Measurements from ENCODE around the gene JAKMIP1.

Gene JAKMIP1

GRCh38 chr4:6200922-6201362 lies 593 bp upstream of the JAKMIP1 start:
- peak overlapping the region; percentile 83 for H3K4me3 ChIP-seq (ENCODE audit: low read length)
- DNase-seq (ENCODE audit: low read depth, low spot score): no peak
- WGBS (ENCODE audit: insufficient coverage, insufficient read length): no CpG with 5 or more reads among the region's 15 CpGs
- no peaks in the 10 kb centered on the region for H3K36me3 ChIP-seq (ENCODE audit: control insufficient read depth, insufficient read depth, low read length)
- peaks cover 3% of the 10 kb centered on the region for H3K4me1 ChIP-seq (ENCODE audit: control insufficient read depth, insufficient read depth, low read length)
- no peaks in the 10 kb centered on the region; the same call in 1 of the 2 replicates for H3K27me3 ChIP-seq (ENCODE audit: control insufficient read depth, insufficient read depth, low read length)
- H3K27ac ChIP-seq (ENCODE audit: low read length): no peak overlapping the region
- H3K9me3 ChIP-seq (ENCODE audit: control insufficient read depth, insufficient read depth, low read length): no peaks in the 10 kb centered on the region

- Histone ChIP-seq H3K27ac (ENCODE audit: low read length) (no peak overlapping the region), H3K4me3 (ENCODE audit: low read length) (peak overlapping the region; percentile 83; the same call in 1 of the 2 replicates), H3K4me1 (ENCODE audit: control insufficient read depth, insufficient read depth, low read length) (peaks cover 4% of the 10 kb centered on the region), H3K27me3 (ENCODE audit: control insufficient read depth, insufficient read depth, low read length) (no peaks in the 10 kb centered on the region; the same call in 1 of the 2 replicates), H3K9me3 (ENCODE audit: control insufficient read depth, insufficient read depth, low read length) (no peaks in the 10 kb centered on the region), H3K36me3 (ENCODE audit: control insufficient read depth, insufficient read depth, low read length) (no peaks in the 10 kb centered on the region)
- no peak for DNase-seq (ENCODE audit: low read depth, low spot score)
- no CpG with 5 or more reads among the region's 55 CpGs for WGBS (ENCODE audit: insufficient coverage, insufficient read length)
Measured at GRCh38 chr4:6199422-6199921, 877 bp downstream of the JAKMIP1 start.

DNA sequence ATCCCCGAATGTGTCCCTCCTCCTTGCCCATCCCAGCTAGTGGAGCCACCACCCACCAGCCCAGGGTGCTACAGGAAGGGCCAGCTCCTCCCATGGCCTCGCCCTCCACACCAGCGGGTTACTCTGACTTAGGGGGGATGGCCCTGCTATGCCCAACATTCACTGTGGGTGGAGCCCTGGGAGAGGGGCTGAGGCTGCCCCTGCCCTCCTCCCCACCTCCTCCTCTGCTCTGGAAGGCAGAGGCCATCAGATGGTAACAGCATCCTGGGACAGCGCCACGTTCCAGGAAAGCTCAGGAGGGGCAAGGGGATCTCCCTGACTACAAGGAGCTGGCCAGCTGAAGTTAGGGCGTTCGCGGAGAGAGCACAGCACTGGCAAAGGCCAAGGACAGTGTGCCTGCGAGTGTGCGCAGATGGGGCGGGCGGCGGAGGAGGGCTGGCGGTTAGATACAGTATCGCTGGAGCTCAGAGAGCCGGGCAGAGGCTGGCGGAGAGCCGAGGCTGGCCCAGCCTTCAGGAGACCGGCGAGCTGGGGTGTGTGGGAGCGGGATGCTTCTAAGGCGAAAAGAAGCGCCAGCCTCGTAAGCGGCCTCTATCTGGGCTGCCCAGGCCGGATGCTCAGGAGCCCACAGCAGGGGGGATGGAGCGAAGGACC lies 1.5 kb downstream of the JAKMIP1 start:
- Histone ChIP-seq H3K27ac (ENCODE audit: low read length) (no peak overlapping the region), H3K4me3 (ENCODE audit: low read length) (peak overlapping the region; percentile 83; the same call in 1 of the 2 replicates), H3K27me3 (ENCODE audit: control insufficient read depth, insufficient read depth, low read length) (no peaks in the 10 kb centered on the region; the same call in 1 of the 2 replicates), H3K4me1 (ENCODE audit: control insufficient read depth, insufficient read depth, low read length) (peaks cover 4% of the 10 kb centered on the region), H3K36me3 (ENCODE audit: control insufficient read depth, insufficient read depth, low read length) (no peaks in the 10 kb centered on the region), H3K9me3 (ENCODE audit: control insufficient read depth, insufficient read depth, low read length) (no peaks in the 10 kb centered on the region)
- WGBS (ENCODE audit: insufficient coverage, insufficient read length): no CpG with 5 or more reads among the region's 27 CpGs
- DNase-seq (ENCODE audit: low read depth, low spot score): peak; percentile 68

- Histone ChIP-seq H3K9me3 (ENCODE audit: control insufficient read depth, insufficient read depth, low read length) (no peaks in the 10 kb centered on the region), H3K27ac (ENCODE audit: low read length) (no peak overlapping the region), H3K4me1 (ENCODE audit: control insufficient read depth, insufficient read depth, low read length) (peaks cover 4% of the 10 kb centered on the region), H3K27me3 (ENCODE audit: control insufficient read depth, insufficient read depth, low read length) (no peaks in the 10 kb centered on the region; the same call in 1 of the 2 replicates), H3K36me3 (ENCODE audit: control insufficient read depth, insufficient read depth, low read length) (no peaks in the 10 kb centered on the region), H3K4me3 (ENCODE audit: low read length) (no peak overlapping the region)
- no CpG with 5 or more reads among the region's 6 CpGs for WGBS (ENCODE audit: insufficient coverage, insufficient read length)
- no peak for DNase-seq (ENCODE audit: low read depth, low spot score)
Measured at GRCh38 chr4:6198278-6198677, 2.1 kb downstream of the JAKMIP1 start.

DNA sequence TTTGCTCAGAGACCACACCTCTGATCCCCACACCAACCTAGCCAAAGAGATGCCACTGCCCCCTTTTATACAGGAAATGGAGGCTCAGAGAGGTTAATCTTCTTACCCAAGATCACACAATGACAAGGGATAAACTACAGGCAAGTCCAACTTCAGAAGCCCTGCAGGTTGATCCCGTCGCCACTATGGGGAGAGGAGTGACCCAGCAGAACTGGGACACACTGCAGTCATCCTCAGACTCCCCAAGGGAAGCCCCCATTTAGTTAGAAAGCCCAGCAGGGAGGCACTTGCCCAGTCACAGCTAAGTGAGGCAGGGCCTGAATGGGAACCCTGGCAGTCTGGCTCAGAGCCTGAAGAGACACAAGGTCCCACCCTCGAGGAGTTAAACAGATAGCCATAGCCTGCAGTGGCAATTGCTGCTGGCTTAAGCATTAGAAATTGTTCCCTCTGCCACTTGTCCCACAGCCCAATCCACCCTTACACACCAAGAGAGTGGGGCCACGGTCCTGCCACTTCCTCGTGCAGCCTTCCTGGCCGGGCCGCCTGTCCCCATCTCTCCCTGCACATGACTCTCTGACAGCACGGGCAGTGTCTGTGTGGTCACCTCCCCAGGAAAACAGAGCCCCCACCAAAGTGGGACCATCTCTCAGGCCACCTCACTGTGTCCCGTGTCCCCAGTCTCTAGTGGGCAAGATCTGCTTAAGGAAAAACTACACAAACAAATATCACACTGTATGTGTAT lies 2.7 kb downstream of the JAKMIP1 start:
- no CpG with 5 or more reads among the region's 9 CpGs for WGBS (ENCODE audit: insufficient coverage, insufficient read length)
- no peak overlapping the region for H3K4me3 ChIP-seq (ENCODE audit: low read length)
- no peaks in the 10 kb centered on the region; the same call in 1 of the 2 replicates for H3K27me3 ChIP-seq (ENCODE audit: control insufficient read depth, insufficient read depth, low read length)
- H3K4me1 ChIP-seq (ENCODE audit: control insufficient read depth, insufficient read depth, low read length): peaks cover 4% of the 10 kb centered on the region
- no peak overlapping the region for H3K27ac ChIP-seq (ENCODE audit: low read length)
- no peaks in the 10 kb centered on the region for H3K36me3 ChIP-seq (ENCODE audit: control insufficient read depth, insufficient read depth, low read length)
- DNase-seq (ENCODE audit: low read depth, low spot score): no peak
- no peaks in the 10 kb centered on the region for H3K9me3 ChIP-seq (ENCODE audit: control insufficient read depth, insufficient read depth, low read length)

GRCh38 chr4:6196871-6197270 lies 3.5 kb downstream of the JAKMIP1 start:
- H3K4me1 ChIP-seq (ENCODE audit: control insufficient read depth, insufficient read depth, low read length): peaks cover 4% of the 10 kb centered on the region
- H3K27ac ChIP-seq (ENCODE audit: low read length): no peak overlapping the region
- WGBS (ENCODE audit: insufficient coverage, insufficient read length): no CpG with 5 or more reads among the region's 11 CpGs
- no peak for DNase-seq (ENCODE audit: low read depth, low spot score)
- no peak overlapping the region for H3K4me3 ChIP-seq (ENCODE audit: low read length)
- H3K9me3 ChIP-seq (ENCODE audit: control insufficient read depth, insufficient read depth, low read length): no peaks in the 10 kb centered on the region
- H3K27me3 ChIP-seq (ENCODE audit: control insufficient read depth, insufficient read depth, low read length): no peaks in the 10 kb centered on the region; the same call in 1 of the 2 replicates
- no peaks in the 10 kb centered on the region for H3K36me3 ChIP-seq (ENCODE audit: control insufficient read depth, insufficient read depth, low read length)

- Histone ChIP-seq H3K27ac (ENCODE audit: low read length) (no peak overlapping the region), H3K4me3 (ENCODE audit: low read length) (no peak overlapping the region), H3K36me3 (ENCODE audit: control insufficient read depth, insufficient read depth, low read length) (no peaks in the 10 kb centered on the region), H3K4me1 (ENCODE audit: control insufficient read depth, insufficient read depth, low read length) (peaks cover 4% of the 10 kb centered on the region), H3K27me3 (ENCODE audit: control insufficient read depth, insufficient read depth, low read length) (no peaks in the 10 kb centered on the region), H3K9me3 (ENCODE audit: control insufficient read depth, insufficient read depth, low read length) (no peaks in the 10 kb centered on the region)
- no peak for DNase-seq (ENCODE audit: low read depth, low spot score)
- no CpG with 5 or more reads among the region's 8 CpGs for WGBS (ENCODE audit: insufficient coverage, insufficient read length)
Measured at GRCh38 chr4:6196324-6196723, 4.0 kb downstream of the JAKMIP1 start.

- peaks cover 4% of the 10 kb centered on the region for H3K4me1 ChIP-seq (ENCODE audit: control insufficient read depth, insufficient read depth, low read length)
- H3K9me3 ChIP-seq (ENCODE audit: control insufficient read depth, insufficient read depth, low read length): no peaks in the 10 kb centered on the region
- H3K4me3 ChIP-seq (ENCODE audit: low read length): no peak overlapping the region
- no peaks in the 10 kb centered on the region for H3K36me3 ChIP-seq (ENCODE audit: control insufficient read depth, insufficient read depth, low read length)
- DNase-seq (ENCODE audit: low read depth, low spot score): no peak
- no CpG with 5 or more reads among the region's 12 CpGs for WGBS (ENCODE audit: insufficient coverage, insufficient read length)
- no peak overlapping the region for H3K27ac ChIP-seq (ENCODE audit: low read length)
- H3K27me3 ChIP-seq (ENCODE audit: control insufficient read depth, insufficient read depth, low read length): no peaks in the 10 kb centered on the region
Measured at GRCh38 chr4:6195602-6196319, 4.6 kb downstream of the JAKMIP1 start.

- Histone ChIP-seq H3K9me3 (ENCODE audit: control insufficient read depth, insufficient read depth, low read length) (no peaks in the 10 kb centered on the region), H3K4me1 (ENCODE audit: control insufficient read depth, insufficient read depth, low read length) (peaks cover 4% of the 10 kb centered on the region), H3K27me3 (ENCODE audit: control insufficient read depth, insufficient read depth, low read length) (no peaks in the 10 kb centered on the region), H3K4me3 (ENCODE audit: low read length) (no peak overlapping the region), H3K27ac (ENCODE audit: low read length) (no peak overlapping the region), H3K36me3 (ENCODE audit: control insufficient read depth, insufficient read depth, low read length) (no peaks in the 10 kb centered on the region)
- no CpG with 5 or more reads among the region's 12 CpGs for WGBS (ENCODE audit: insufficient coverage, insufficient read length)
- DNase-seq (ENCODE audit: low read depth, low spot score): no peak
Measured at GRCh38 chr4:6194458-6195195, 5.7 kb downstream of the JAKMIP1 start.

DNA sequence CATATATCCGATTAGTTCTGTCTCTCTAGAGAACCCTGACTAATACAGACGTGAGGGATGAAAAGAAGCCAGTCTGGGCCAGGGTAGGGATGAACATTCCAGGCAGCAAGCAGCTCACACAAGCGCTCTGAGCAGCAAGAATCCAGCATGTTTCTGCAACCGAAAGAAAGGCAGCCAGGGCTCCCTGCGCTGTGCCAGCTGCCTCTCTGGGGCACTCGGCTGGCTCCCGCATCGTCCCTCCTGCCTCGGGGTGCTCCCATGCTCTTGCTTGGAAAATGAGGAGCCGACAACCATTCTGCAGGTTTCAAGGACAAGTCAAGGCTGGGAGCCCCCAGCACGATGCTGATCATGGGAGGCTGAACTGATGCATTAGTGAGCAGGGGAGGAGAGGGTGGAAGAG lies 7.0 kb downstream of the JAKMIP1 start:
- H3K36me3 ChIP-seq (ENCODE audit: control insufficient read depth, insufficient read depth, low read length): no peaks in the 10 kb centered on the region
- peaks cover 3% of the 10 kb centered on the region for H3K4me1 ChIP-seq (ENCODE audit: control insufficient read depth, insufficient read depth, low read length)
- WGBS (ENCODE audit: insufficient coverage, insufficient read length): no CpG with 5 or more reads among the region's 11 CpGs
- no peak overlapping the region for H3K4me3 ChIP-seq (ENCODE audit: low read length)
- no peaks in the 10 kb centered on the region for H3K27me3 ChIP-seq (ENCODE audit: control insufficient read depth, insufficient read depth, low read length)
- H3K27ac ChIP-seq (ENCODE audit: low read length): no peak overlapping the region
- no peaks in the 10 kb centered on the region for H3K9me3 ChIP-seq (ENCODE audit: control insufficient read depth, insufficient read depth, low read length)
- DNase-seq (ENCODE audit: low read depth, low spot score): no peak

All from iPS DF 6.9 (cell line).